UCSD-AML1 (cell line): ENCODE results near the gene QSOX1.

Experiments
- DNase-seq: peaks from one replicate; lab custom pipeline; 2025; ENCODE audit not compliant: unreplicated experiment; lab: John Stamatoyannopoulos, UW

Gene QSOX1

GRCh38 chr1:180248731-180249681 is 94.3 kb downstream of the QSOX1 start:
- DNase-seq = no peak

GRCh38 chr1:180249725-180250498 is 95.2 kb downstream of the QSOX1 start:
- no peak for DNase-seq

DNA sequence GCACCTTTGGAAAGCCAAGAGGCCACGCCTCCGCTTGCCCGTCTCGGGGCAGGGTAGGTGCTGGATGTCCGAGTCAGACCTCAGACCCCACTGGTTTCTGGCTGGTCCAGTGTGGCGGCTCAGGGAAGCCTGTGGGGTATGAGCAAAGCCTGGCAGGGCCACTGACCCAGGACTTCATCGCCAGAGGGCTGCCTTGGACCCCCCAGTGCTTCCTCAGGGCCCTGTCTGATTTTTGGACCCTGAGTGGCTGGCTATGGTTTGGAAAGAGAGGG is 95.8 kb downstream of the QSOX1 start:
- no peak for DNase-seq

GRCh38 chr1:180250883-180251509 is 96.3 kb downstream of the QSOX1 start:
- no peak for DNase-seq

GRCh38 chr1:180251526-180252305 is 97.0 kb downstream of the QSOX1 start:
- DNase-seq = no peak

- peak; percentile 80 for DNase-seq
Observed at GRCh38 chr1:180252638-180253536, 98.2 kb downstream of the QSOX1 start.
